HepG2 (cell line): Measurements from ENCODE around the gene ANTKMT. TPM values are rescaled to one million over a fixed set of nuclear protein-coding genes. Genes with fewer than 3 reads are reported as not detected.

Experiments used
- ATAC-seq: fragments of 200-7000 bp; cut with Tn5 transposase; 3 replicates; pipeline ENCODE4 v1.9.1; 2020; ENCODE audit warnings: mild to moderate bottlenecking, moderate library complexity
- BruUV-seq: library from RNA; stranded (reverse); fragments of 400-500 nt; replicated peaks from 2 replicates; lab custom pipeline; 2021; lab: Mats Ljungman, UMichigan
- CTCF ChIA-PET: fragments of 300-600 bp; formaldehyde crosslinking; extraction: SDS; loops from one replicate; lab custom pipeline; 2021; ENCODE audit warnings: low total read pairs, inconsistent platforms, low intra/inter-chr PET ratio; lab: Yijun Ruan, JAX
- POLR2A ChIA-PET: fragments of 350-600 bp; sonication (Branson Sonifier 250); formaldehyde crosslinking; loops from one replicate; lab custom pipeline; 2020; ENCODE audit warnings: antibody characterized with exemption, inconsistent platforms; lab: Yijun Ruan, JAX
- DNase-seq: peaks from one replicate; pipeline ENCODE4 v3.0.0-alpha.2; 2015; ENCODE audit warnings: low spot score
- FAIRE-seq: peaks from 3 replicates; lab custom pipeline; 2011; peaks lifted over from hg19 to GRCh38; lab: Jason Lieb, UNC
- H2AFZ ChIP-seq: one replicate; pipeline ENCODE4 v1.6.1; 2011; ENCODE audit warnings: low read length, inconsistent platforms
- H3K27ac ChIP-seq: fragments of 300-600 bp; 3 replicates; pipeline ENCODE4 v1.8.0; 2011; ENCODE audit warnings: mixed run types, mild to moderate bottlenecking, mixed read lengths, low read length, inconsistent platforms; ENCODE audit not compliant: insufficient read depth; ENCODE audit errors: extremely low read length
- H3K27me3 ChIP-seq, 2 experiments: fragments of 200-600 bp in 1 of 2; 2 replicates in 1 of 2; 3 replicates in 1 of 2; pipeline versions ENCODE4 v1.6.0 to v1.8.0; 2011; ENCODE audit warnings: low read length in 2 of 2, mild to moderate bottlenecking in 2 of 2, moderate library complexity in 2 of 2, inconsistent platforms in 1 of 2; ENCODE audit not compliant: insufficient read depth in 2 of 2, control insufficient read depth in 1 of 2
- H3K36me3 ChIP-seq, 2 experiments: fragments of 200-600 bp in 1 of 2; replicated peaks in 1 of 2; 2 replicates in 1 of 2; 3 replicates in 1 of 2; pipeline versions ENCODE4 v1.5.1 to v1.8.0; 2011; ENCODE audit warnings: low read length in 2 of 2, inconsistent platforms in 1 of 2; ENCODE audit not compliant: insufficient read depth in 2 of 2, control insufficient read depth in 1 of 2
- H3K4me1 ChIP-seq: 2 replicates; pipeline ENCODE4 v1.5.1; 2012; ENCODE audit warnings: low read length, inconsistent platforms; ENCODE audit not compliant: insufficient read depth
- H3K4me2 ChIP-seq: 2 replicates; pipeline ENCODE4 v1.6.0; 2011; ENCODE audit warnings: low read depth, low read length, inconsistent platforms
- H3K4me3 ChIP-seq, 3 experiments: fragments of 200-600 bp in 1 of 3; sonication (generic), shearing (Covaris generic) in 1 of 3; replicated peaks in 1 of 3; 2 replicates each; pipeline ENCODE4 v1.5.1; 2011 to 2016; ENCODE audit warnings: low read length in 3 of 3, inconsistent platforms in 2 of 3, low read depth in 2 of 3, mild to moderate bottlenecking in 2 of 3, control low read depth in 1 of 3, mixed read lengths in 1 of 3; ENCODE audit not compliant: insufficient read depth in 1 of 3
- H3K79me2 ChIP-seq: one replicate; pipeline ENCODE4 v1.6.1; 2011; ENCODE audit warnings: low read length, inconsistent platforms; ENCODE audit not compliant: insufficient read depth
- H3K9ac ChIP-seq: 2 replicates; pipeline ENCODE4 v1.6.0; 2011; ENCODE audit warnings: mild to moderate bottlenecking, low read depth, low read length, inconsistent platforms; ENCODE audit not compliant: insufficient read depth
- H3K9me3 ChIP-seq: 2 replicates; pipeline ENCODE4 v1.5.1; 2012; ENCODE audit warnings: mild to moderate bottlenecking, low read length
- H4K20me1 ChIP-seq: 2 replicates; pipeline ENCODE4 v1.6.0; 2011; ENCODE audit warnings: inconsistent platforms, mild to moderate bottlenecking, low read length, moderate library complexity; ENCODE audit not compliant: insufficient read depth
- ATF7-NPFF ChIP-seq: sonication (generic); formaldehyde crosslinking; IDR thresholded peaks from 2 replicates; pipeline ENCODE4 v1.8.1; 2023; ENCODE audit warnings: mild to moderate bottlenecking, low read depth, missing genetic modification reagents, moderate library complexity
- CSRNP1 ChIP-seq: sonication (generic); formaldehyde crosslinking; IDR thresholded peaks from 2 replicates; pipeline ENCODE4 v1.8.1; 2023; ENCODE audit warnings: mild to moderate bottlenecking, missing genetic modification reagents
- GFI1 ChIP-seq: sonication (generic); formaldehyde crosslinking; IDR thresholded peaks from 2 replicates; pipeline ENCODE4 v1.5.0; 2020; ENCODE audit warnings: missing genetic modification reagents, mild to moderate bottlenecking, borderline replicate concordance
- HNF1A ChIP-seq, 2 experiments: sonication (generic) in 1 of 2; formaldehyde crosslinking in 1 of 2; IDR thresholded peaks; 2 replicates each; pipeline versions ENCODE4 v1.4.0 to v1.6.1; 2016 to 2020; ENCODE audit warnings: borderline replicate concordance in 1 of 2, low read depth in 1 of 2, mild to moderate bottlenecking in 1 of 2, missing genetic modification reagents in 1 of 2
- NFIC ChIP-seq: IDR thresholded peaks from 2 replicates; pipeline ENCODE4 v1.6.1; 2012; ENCODE audit warnings: mild to moderate bottlenecking, low read length, inconsistent platforms
- SP140L ChIP-seq: sonication (generic); formaldehyde crosslinking; IDR thresholded peaks from 2 replicates; pipeline ENCODE4 v1.4.0; 2020; ENCODE audit warnings: missing genetic modification reagents, borderline replicate concordance
- ZKSCAN5 ChIP-seq: sonication (generic); formaldehyde crosslinking; IDR thresholded peaks from 2 replicates; pipeline ENCODE4 v1.5.1; 2020; ENCODE audit warnings: mild to moderate bottlenecking, missing genetic modification reagents
- ZNF234 ChIP-seq: sonication (generic); formaldehyde crosslinking; conservative IDR thresholded peaks from 2 replicates; pipeline ENCODE4 v1.5.1; 2020; ENCODE audit warnings: mild to moderate bottlenecking, missing genetic modification reagents
- ZNF281 ChIP-seq: sonication (generic); formaldehyde crosslinking; IDR thresholded peaks from 2 replicates; pipeline ENCODE4 v1.4.0; 2020; ENCODE audit warnings: missing genetic modification reagents, borderline replicate concordance
- ZNF891 ChIP-seq: sonication (generic); formaldehyde crosslinking; IDR thresholded peaks from 2 replicates; pipeline ENCODE4 v1.5.0; 2020; ENCODE audit warnings: mild to moderate bottlenecking, missing genetic modification reagents
- WGBS: methylation state at CpG from one replicate; pipeline ENCODE4 v1.1.6; 2017; ENCODE audit warnings: low lambda C conversion rate; 5-methylcytosine and 5-hydroxymethylcytosine counted together
- in situ Hi-C: cut with HindIII; loops from 2 replicates; pipeline ENCODE4 v1.10.0; 2017; ENCODE audit warnings: low pct_unique_long_range_greater_than_20kb; ENCODE audit not compliant: extremely low pct_ligation_motif_present
- intact Hi-C: fragments of 100-400 bp; cut with micrococcal nuclease; formaldehyde crosslinking; loops from one replicate; pipeline ENCODE4 v1.10.0; 2022; ENCODE audit not compliant: unreplicated experiment
- polyA plus RNA-seq, 8 experiments: library from polyadenylated mRNA; depleted of rRNA in 3 of 8; stranded (reverse) in 7 of 8; unstranded in 1 of 8; fragments of >200 nt; fragmentation: Illumina TruSeq in 4 of 8; extraction: Trizol in 4 of 8; gene quantifications; 2 replicates each; pipeline versions ENCODE4 v1.2.1 to v1.2.3, GENCODE V29; 2011 to 2016; ENCODE audit warnings: low read depth in 4 of 8, missing spikeins in 1 of 8, mixed read lengths in 1 of 8; ENCODE audit not compliant: insufficient read depth in 1 of 8
- total RNA-seq, 5 experiments: library from RNA; depleted of rRNA; stranded (reverse); fragments of >200 nt; fragmentation: Illumina TruSeq; extraction: Trizol; gene quantifications; 2 replicates each; pipeline ENCODE4 v1.2.3, GENCODE V29; 2016; ENCODE audit warnings: low read depth in 1 of 5
- TF ChIP-seq, protein P1 (sequence below): sonication (generic); formaldehyde crosslinking; IDR thresholded peaks from 2 replicates; pipeline ENCODE4 v1.5.0; 2020; ENCODE audit warnings: missing genetic modification reagents
- TF ChIP-seq, protein P2 (sequence below): sonication (generic); formaldehyde crosslinking; IDR thresholded peaks from 2 replicates; pipeline ENCODE4 v1.4.0; 2020; ENCODE audit warnings: mild to moderate bottlenecking, missing genetic modification reagents
- TF ChIP-seq, protein P3 (sequence below): sonication (generic); formaldehyde crosslinking; IDR thresholded peaks from 2 replicates; pipeline ENCODE4 v1.4.0; 2020; ENCODE audit warnings: mild to moderate bottlenecking, low read depth, missing genetic modification reagents

ANTKMT gene
- total and polyA plus RNA-seq, 2 of the 13 experiments (the other 11 are each of a cell fraction or from before 2014, with no cell fraction given) = 7.5 to 47.8 TPM

DNA sequence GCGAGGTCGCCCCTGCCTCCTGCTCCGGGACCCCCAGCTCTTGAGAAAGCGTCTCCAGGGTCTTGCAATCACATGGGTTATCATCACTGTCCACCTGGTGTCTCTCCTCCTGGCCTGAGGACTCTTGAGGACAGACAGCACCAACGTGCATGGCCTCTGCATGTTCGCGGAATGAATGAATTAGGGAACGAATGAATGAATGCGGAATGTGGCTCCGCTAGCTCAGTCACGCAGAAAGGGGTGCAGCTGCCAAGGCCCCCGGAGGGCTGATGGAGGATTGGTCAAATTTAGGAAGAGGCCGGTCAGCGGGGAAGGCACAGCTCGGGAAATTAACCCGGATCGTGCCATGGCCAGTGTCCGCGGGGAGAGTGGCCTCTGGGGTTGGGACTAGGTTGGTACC lies 18.6 kb upstream of the ANTKMT start:
- CTCF ChIA-PET = no interaction called here
- H3K27me3 ChIP-seq = peaks cover 33 to 72% of the 10 kb centered on the region in 2 experiments
- TF ChIP-seq GFI1 = no peak
- TF ChIP-seq, protein P1, sequence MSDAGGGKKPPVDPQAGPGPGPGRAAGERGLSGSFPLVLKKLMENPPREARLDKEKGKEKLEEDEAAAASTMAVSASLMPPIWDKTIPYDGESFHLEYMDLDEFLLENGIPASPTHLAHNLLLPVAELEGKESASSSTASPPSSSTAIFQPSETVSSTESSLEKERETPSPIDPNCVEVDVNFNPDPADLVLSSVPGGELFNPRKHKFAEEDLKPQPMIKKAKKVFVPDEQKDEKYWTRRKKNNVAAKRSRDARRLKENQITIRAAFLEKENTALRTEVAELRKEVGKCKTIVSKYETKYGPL = no peak
- no peak for TF ChIP-seq NFIC
- TF ChIP-seq ZNF891 (CRISPR knock-in tag) = no peak
- TF ChIP-seq ZNF234 (CRISPR knock-in tag) = no peak
- no peak for TF ChIP-seq ATF7-NPFF (CRISPR knock-in tag)
- no peak for TF ChIP-seq HNF1A (IDR thresholded peaks at IDR 0.05; ENCODE audit: low read depth)
- no peak for TF ChIP-seq HNF1A (CRISPR knock-in tag; IDR thresholded peaks at IDR 0.05; ENCODE audit: borderline replicate concordance)
- TF ChIP-seq ZKSCAN5 (CRISPR knock-in tag) = no peak
- TF ChIP-seq ZNF281 (CRISPR knock-in tag) = no peak
- TF ChIP-seq SP140L (CRISPR knock-in tag) = no peak
- TF ChIP-seq, protein P2, sequence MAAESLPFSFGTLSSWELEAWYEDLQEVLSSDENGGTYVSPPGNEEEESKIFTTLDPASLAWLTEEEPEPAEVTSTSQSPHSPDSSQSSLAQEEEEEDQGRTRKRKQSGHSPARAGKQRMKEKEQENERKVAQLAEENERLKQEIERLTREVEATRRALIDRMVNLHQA (CRISPR knock-in tag) = no peak
- no peak for TF ChIP-seq CSRNP1 (CRISPR knock-in tag)
- TF ChIP-seq, protein P3, sequence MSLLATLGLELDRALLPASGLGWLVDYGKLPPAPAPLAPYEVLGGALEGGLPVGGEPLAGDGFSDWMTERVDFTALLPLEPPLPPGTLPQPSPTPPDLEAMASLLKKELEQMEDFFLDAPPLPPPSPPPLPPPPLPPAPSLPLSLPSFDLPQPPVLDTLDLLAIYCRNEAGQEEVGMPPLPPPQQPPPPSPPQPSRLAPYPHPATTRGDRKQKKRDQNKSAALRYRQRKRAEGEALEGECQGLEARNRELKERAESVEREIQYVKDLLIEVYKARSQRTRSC (CRISPR knock-in tag) = no peak

More for the DNA sequence above, 18.6 kb upstream of the ANTKMT start:
- Histone ChIP-seq H3K4me3 (no peak overlapping the region), H3K4me2 (no peak overlapping the region), H2AFZ (no peak overlapping the region), H3K9me3 (no peaks in the 10 kb centered on the region), H3K27ac (no peak overlapping the region), H3K79me2 (no peaks in the 10 kb centered on the region), H3K9ac (no peak overlapping the region), H3K4me1 (no peaks in the 10 kb centered on the region), H3K36me3 (no peaks in the 10 kb centered on the region), H4K20me1 (peaks cover 3% of the 10 kb centered on the region; the same call in 1 of the 2 replicates)
- no peak for ATAC-seq
- 42% methylated on average over 19 of the region's 19 CpGs for WGBS
- POLR2A ChIA-PET = no interaction called here
- in situ Hi-C loops (no loop called here), intact Hi-C loops (no loop called here)
- no peak for FAIRE-seq
- no TSS peak for BruUV-seq
- DNase-seq = no peak
